SK-N-SH treated with all-trans-retinoic acid at 6 μM for 48 hours (cell line): ENCODE measurements around the gene VCP.

ENCODE experiments used
- CSDC2 ChIP-seq: fragments of 250-450 bp; sonication (Bioruptor Pico); IDR thresholded peaks from 2 replicates; pipeline ENCODE4 v1.5.0; 2020; ENCODE audit warnings: mild to moderate bottlenecking, moderate library complexity
- CSRNP3 ChIP-seq: fragments of 250-450 bp; sonication (Bioruptor Pico); IDR thresholded peaks from 2 replicates; pipeline ENCODE4 v1.5.1; 2021; ENCODE audit warnings: mild to moderate bottlenecking, moderate library complexity
- GLIS3 ChIP-seq: fragments of 250-450 bp; sonication (Bioruptor Pico); IDR thresholded peaks from 2 replicates; pipeline ENCODE4 v1.5.0; 2020; ENCODE audit warnings: mild to moderate bottlenecking, moderate library complexity
- PATZ1 ChIP-seq: fragments of 250-450 bp; sonication (Bioruptor Pico); IDR thresholded peaks from 2 replicates; pipeline ENCODE4 v1.8.0; 2020; ENCODE audit warnings: mild to moderate bottlenecking, moderate library complexity, borderline replicate concordance
- RARB ChIP-seq: fragments of 250-450 bp; sonication (Bioruptor Pico); IDR thresholded peaks from 2 replicates; pipeline ENCODE4 v1.8.0; 2021; ENCODE audit warnings: mild to moderate bottlenecking, moderate library complexity
- TOX ChIP-seq: fragments of 250-450 bp; sonication (Bioruptor Pico); IDR thresholded peaks from 2 replicates; pipeline ENCODE4 v1.8.0; 2021; ENCODE audit warnings: mild to moderate bottlenecking, moderate library complexity, borderline replicate concordance
- TSHZ2 ChIP-seq: fragments of 250-450 bp; sonication (Bioruptor Pico); IDR thresholded peaks from 2 replicates; pipeline ENCODE4 v1.5.0; 2020; ENCODE audit warnings: mild to moderate bottlenecking, moderate library complexity
- ZC3H10 ChIP-seq: fragments of 250-450 bp; sonication (Bioruptor Pico); IDR thresholded peaks from 2 replicates; pipeline ENCODE4 v1.5.1; 2021; ENCODE audit warnings: mild to moderate bottlenecking, moderate library complexity
- ZFP3 ChIP-seq: fragments of 250-450 bp; sonication (Bioruptor Pico); IDR thresholded peaks from 2 replicates; pipeline ENCODE4 v1.5.0; 2020; ENCODE audit warnings: mild to moderate bottlenecking, moderate library complexity
- ZFP30 ChIP-seq: fragments of 450-650 bp; formaldehyde crosslinking; IDR thresholded peaks from 2 replicates; pipeline ENCODE4 v1.5.0; 2022; ENCODE audit warnings: mild to moderate bottlenecking, moderate library complexity
- ZNF70 ChIP-seq: fragments of 450-650 bp; formaldehyde crosslinking; IDR thresholded peaks from 2 replicates; pipeline ENCODE4 v1.5.0; 2020; ENCODE audit warnings: mild to moderate bottlenecking, moderate library complexity

- TF ChIP-seq TSHZ2 (no peak), ZFP3 (CRISPR knock-in tag) (no peak), GLIS3 (no peak), CSDC2 (no peak), RARB (CRISPR knock-in tag) (no peak), TOX (CRISPR knock-in tag) (no peak), ZC3H10 (CRISPR knock-in tag) (no peak), CSRNP3 (CRISPR knock-in tag) (no peak), ZFP30 (no peak), PATZ1 (no peak), ZNF70 (CRISPR knock-in tag) (no peak)
Measured at GRCh38 chr9:35078066-35078465, 5.6 kb upstream of the VCP start.
